Activated CD4-positive, alpha-beta T cell treated with anti-CD3 and anti-CD28 coated beads for 4 hours (primary cell): ENCODE measurements around the gene ARL6IP1.

Experiments
- DNase-seq, 2 donors: peaks; one replicate each; pipeline ENCODE4 v3.0.0-alpha.2; 2020

ARL6IP1 gene

DNA sequence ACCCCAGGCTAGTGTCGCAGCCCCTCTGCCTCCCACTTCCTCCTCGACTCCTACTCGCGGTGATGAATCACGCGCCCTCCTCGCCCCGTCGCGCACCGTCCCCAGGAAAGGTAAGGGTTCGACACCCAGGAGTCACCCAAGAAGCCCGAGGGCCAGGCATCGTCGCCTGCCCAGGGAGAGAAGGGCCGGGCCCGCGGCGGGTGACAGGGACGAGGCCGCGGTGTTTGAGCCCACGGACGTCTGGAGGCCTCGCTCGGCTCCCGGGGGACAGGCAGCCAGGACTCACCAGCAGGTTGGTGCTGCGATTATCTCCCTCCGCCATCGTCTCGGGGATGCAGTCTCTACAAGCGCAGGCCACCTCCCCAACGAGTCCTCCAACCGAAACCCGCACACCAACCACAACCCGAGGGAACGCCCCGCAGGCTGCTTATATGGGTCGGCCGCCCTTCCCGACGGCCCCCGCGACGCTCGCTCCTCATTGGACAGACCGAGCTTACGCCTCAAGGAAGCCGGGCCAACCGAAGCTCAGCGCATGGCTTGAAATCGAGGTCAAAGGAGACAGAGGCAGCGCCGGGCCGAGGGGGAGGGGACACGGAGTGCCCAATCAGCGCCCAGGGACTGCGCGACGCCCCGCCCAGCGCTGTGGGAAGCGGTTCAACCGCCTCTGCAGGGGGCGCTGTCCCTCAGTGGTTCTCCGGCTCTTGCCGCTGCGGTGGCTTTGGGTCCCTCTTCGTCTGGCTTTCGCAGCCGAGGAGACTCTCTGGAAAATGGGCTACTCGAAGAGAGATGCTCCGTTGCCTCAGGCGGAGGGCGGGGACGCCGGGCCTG lies at the start of gene ARL6IP1:
Gene ARL6IP1 (minus strand): TSS at position 405 of the 828 bp plus-strand sequence. CDS start 83 bp downstream, at position 322.
- peak; percentile 97 to 99 for DNase-seq

DNA sequence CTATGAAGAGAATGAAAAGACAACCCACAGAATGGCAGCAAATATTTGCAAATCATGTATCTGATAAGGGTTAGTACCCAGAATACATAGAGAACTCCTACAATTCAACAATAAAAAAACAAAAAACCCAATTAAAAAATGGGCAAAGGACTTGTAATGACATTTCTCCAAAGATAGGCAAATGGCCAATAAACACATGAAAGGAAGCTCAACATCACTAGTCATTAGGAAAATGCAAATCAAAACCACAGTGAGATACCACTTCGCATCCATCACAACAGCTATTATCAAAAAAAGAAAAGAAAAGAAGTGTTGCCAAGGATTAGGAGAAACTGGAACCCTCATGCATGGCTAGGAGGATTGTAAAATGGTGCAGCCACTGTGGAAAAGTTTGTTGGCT lies 45.1 kb upstream of the ARL6IP1 start:
- no peak for DNase-seq

DNA sequence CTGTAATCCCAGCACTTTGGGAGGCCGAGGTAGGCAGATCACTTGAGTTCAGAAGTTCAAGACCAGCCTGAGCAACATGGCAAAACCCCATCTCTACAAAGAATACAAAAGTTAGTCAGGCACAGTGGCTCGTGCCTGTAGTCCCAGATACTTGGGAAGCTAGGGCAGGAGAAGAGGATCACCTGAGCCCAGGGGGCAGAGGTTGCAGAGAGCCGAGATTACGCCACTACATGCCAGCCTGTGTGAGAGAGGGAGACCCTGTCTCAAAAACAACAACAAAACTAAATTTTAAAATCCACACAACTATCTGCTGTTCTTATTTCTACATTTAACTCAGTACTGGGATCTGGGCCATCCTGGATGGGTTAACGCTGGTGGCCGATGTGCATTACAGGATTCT lies 41.2 kb upstream of the ARL6IP1 start:
- no peak for DNase-seq

DNA sequence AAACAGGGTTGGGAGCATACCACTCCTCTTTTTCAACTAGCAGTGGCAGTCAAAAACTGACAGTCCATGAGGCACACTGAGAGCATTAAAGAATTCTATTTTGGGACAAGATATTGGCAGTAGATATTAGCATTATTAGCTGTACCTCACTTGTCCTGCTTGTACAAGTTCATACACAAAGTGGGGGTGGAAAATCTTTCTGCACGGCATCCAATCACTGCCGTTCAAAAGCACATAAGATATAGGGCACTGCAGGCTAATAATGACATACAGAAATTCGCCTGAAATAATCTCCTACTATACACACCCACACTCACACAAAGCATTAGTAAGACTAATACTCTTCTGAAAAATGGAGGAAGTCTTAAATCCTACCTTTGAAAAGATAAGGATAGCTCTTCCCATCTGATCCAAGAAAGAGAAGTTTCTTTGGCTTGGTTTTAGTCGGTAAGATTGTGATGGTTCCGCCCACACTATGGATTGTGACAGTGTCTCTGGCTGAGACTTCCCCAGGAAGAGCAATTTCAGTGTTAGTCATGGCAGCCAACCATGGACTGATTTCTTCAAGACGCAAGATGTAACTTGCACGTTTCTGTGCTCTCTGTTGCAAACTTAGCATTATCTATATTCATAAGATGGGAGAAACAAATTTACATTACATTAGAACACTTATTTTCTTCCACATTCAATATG lies 40.6 kb upstream of the ARL6IP1 start:
- no peak for DNase-seq

DNA sequence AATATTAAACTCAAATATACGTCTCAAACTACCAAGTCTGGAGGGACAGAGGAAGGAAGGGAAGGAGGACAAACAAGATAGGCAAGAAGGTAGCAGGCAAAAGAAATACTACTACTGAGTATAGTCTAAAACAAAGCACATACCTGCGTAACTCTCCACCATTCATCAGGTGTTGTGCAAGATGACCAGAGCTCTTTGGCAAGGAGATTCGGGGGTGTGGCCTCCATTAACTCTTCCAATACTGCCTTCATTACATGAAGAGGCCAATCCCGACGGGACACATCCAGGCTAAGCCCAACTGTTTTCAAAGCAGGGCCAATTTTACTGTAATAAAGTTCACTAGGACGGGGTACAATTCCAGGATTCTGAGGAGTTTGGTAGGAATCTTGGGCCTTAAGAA lies 38.2 kb upstream of the ARL6IP1 start:
- no peak for DNase-seq

DNA sequence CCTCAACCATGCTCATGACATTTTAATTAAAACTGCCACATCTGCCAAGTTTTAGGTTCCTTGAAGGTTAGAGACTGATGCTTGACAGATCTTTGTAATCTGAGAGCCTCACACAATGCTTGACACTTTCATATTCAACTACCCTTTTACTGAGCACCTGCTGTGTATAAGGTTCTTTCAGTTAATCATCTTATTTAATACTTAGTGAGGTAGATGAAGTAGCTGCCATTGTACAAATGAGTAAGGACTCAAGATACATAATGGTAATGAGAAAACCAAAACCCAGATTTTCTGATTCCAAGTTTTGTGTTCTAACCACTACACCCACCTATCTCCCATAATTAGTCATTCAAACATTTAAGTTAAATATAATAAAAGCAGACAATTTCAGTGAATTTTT lies 35.4 kb upstream of the ARL6IP1 start:
- DNase-seq = no peak

DNA sequence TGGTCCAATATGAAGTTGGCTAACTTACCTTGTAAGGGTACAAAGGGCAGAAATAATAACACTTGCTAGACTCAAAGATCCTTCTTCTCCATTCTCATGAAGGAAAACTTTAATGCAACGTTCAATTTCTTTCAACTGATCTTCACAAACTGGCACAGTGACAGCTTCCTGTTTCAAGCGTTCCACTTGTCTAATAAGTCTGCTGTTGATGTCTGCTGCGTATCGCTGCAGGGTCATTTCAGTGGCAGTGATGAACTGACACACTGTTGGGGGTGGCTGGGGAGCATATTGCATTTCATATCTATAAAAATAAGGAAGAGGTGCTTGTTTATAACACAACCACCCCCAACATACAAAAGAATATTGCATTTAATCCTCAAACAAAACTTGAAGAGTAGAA lies 33.5 kb upstream of the ARL6IP1 start:
- DNase-seq = no peak

DNA sequence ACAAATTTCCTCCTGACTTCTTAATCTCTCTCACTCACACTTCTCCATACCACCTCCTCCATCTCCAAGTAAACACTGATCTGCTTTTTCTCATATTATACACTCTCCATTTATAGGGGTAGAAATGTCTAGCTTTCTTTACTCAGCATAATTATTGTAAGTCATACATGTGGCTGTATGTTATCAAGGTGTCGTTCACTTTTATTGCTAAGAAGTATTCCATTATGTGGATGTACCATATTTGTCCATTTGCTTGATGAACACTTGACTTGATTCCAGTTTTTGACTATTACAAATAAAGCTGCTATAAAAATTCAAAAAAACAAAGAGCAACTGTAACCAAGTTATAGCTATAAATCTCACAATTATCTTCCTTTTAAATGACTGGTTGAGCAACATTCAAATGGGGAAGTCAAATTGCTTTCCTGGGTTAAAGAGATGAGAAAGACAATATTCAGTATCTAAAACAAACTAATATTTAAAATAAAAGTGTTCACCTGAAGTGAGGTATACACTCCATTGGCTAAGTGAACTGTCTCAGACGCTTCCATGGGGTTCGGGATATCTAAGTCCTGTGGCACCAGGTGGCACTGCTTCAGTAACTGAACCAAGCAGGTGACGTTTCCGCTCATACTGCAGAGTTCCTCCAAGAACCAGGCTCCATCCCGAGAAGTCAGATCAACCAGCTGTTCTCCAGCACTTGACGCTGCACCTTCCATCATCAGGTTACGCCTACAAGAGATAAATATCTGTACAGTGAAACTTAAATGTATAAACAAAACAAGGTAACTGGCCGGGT lies 32.6 kb upstream of the ARL6IP1 start:
- DNase-seq = no peak

DNA sequence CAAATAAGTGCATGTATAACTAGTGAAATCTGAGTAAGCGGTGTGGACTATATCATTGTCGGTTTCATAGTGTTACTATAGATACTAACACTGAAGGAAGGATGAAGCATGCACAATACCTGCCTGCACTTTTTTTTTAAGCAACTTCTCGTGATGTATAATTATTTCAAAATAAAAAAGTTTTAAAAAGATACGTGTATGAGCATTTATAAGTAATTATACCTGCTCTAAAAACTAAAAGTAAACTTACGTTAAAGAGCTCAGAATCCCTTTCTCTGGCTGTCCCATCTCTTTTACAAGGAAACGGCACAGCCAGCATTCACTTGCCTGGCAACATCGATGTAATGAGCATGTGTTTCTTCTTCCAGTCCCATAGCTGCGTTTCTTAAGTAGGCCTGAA lies 31.3 kb upstream of the ARL6IP1 start:
- DNase-seq = no peak

DNA sequence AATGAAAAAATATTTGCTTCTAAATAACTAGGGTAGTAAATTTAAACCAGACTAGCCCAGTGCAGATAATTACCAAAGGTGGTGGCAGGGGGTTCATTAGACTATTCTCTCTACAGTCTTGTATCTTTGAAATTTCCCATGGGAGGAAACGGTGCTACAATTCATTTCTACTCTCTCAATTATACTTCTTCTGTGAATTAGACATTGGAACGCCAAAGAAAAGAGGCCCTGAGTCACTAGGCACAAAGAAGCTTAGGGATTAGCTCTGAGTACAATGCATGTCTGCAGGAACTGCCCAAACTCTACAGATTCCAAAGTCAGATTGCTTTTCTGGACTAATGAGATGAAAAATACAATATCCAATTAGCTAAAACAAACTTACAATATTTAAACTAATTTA lies 30.7 kb upstream of the ARL6IP1 start:
- DNase-seq = no peak

DNA sequence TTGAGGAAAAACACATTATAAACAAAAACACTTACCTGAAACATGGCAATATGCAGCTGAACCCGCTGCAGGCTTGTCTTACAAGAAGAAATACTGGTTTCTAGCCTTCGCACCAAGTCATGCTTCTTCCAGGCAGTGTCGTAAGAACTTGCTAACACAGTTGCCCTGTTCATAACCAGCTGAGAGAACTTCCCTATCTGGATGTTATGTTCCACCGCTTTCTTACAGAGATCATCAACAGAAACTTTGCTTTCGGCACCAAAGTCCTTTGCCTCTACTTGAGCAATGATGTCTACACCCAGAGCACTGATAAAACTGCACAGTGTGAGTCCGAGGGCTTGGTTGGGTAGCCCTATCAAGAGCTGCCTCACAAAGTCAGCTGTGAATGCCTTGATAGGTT lies 27.9 kb upstream of the ARL6IP1 start:
- no peak for DNase-seq

DNA sequence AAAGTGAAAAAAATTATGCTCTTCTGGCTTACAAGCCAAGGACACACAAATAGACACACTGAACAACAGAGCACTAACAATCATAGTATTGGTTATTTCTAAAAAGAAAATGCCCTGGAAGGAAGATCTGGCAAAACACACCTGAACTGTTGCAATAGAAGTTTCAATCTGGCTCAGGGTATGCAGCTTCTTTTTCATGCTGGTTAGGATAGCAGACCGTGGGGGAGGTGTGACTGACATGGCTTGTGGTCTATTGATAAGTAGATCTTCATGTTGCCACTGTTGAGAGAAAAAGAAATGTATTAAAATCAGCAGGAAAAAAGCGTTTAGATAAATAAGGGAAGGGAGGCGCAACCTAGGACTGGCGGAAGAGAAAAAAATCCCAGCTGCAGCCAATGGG lies 26.5 kb upstream of the ARL6IP1 start:
- DNase-seq = no peak

DNA sequence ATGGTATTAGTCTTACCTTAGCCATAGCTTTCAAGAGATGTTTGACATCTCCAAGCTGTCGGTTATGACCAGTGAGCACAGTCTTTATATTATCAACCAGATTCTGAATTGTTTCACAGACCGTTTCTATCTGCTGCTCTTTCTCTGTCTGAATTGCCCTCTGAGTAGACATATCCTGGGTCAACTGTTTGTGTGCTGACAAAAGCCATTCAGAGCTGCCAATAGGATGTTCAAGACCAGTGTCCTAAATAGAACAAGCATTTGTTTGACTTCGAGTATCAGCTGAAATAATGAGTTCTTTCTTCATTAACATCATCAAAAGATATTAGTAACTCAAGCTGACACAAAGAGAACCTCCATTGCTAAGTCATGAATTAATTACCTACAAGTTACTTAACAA lies 14.9 kb upstream of the ARL6IP1 start:
- no peak for DNase-seq

DNA sequence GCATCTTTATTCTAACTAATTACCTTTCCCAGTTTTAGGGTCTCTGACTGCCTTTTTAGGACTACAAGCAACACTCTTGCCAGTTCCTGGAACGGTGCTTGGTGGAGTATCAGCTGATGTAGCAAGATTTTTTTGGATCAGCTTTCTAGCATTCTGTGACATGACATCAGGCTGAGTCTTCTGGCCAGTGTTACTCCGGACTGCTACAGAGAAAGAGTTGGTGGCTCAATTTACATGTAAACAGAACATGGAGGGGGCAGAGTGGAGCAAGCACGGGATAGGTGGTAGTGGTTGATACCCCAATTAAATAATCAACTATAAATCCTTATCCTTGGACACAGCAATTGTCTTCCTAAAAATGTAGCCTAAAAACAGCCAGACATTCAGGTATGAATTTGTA lies 10.6 kb upstream of the ARL6IP1 start:
- no peak for DNase-seq

DNA sequence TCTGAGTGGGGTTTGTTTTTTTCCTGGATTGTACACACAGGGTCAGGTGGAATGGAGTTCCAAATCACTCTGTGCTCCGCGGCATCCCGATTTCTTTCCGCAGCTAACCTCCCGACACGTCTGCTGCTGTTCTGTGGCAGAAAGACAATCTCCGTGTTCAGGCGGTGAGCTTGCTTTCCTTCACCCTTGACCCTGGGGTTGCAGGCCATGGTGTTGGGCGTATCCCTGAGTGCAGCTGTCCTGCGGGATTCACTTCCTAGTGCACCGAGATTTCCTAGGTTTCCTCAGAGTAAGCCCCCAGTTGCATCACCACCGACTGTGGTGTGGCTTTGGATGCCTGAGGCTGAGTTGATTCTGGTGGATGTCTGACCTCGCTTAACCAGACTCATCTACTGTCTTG lies 7.8 kb upstream of the ARL6IP1 start:
- DNase-seq = no peak

DNA sequence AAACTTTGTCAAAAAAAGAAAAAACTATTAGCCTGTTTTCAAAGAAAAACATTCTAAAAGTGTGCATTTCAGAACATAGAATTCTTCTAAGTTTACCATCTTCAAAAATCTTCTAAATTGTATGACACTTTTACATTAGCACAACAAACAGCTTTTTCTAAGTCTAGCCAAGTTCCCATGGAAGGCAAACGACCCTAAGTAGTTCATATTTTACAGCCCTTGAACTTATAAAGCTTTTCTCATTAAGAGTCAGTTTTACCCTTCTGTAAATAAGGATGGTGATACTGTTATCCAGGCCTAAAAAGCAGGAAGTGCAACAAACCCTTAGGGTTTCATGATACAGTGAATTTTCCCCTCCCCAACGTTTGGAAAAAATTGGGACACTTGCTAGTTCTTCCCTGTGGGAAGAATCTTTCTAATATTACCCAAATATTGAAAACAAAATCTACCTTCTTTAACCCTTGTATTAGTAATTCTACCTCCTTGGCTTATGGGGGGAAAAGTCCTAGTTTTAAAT lies 4.0 kb upstream of the ARL6IP1 start:
- DNase-seq = no peak

DNA sequence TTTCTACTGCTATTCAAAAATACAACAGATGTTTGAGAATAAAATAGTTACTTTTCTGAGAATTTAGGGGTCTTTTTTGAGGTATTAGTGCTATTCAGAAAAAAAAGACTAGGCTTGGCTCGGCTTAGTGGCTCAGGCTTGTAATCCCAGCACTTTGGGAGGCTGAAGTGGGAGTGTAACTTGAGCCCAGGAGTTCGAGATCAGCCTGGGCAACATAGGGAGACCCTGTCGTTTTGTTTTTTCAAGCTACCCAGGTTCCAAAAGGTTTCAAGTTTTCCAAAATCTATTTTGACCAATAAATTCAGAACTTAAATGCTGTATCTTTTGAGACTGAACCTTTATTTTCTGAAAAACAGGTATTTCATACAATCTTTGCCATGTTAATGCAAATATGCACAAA lies 3.2 kb upstream of the ARL6IP1 start:
- DNase-seq = no peak

DNA sequence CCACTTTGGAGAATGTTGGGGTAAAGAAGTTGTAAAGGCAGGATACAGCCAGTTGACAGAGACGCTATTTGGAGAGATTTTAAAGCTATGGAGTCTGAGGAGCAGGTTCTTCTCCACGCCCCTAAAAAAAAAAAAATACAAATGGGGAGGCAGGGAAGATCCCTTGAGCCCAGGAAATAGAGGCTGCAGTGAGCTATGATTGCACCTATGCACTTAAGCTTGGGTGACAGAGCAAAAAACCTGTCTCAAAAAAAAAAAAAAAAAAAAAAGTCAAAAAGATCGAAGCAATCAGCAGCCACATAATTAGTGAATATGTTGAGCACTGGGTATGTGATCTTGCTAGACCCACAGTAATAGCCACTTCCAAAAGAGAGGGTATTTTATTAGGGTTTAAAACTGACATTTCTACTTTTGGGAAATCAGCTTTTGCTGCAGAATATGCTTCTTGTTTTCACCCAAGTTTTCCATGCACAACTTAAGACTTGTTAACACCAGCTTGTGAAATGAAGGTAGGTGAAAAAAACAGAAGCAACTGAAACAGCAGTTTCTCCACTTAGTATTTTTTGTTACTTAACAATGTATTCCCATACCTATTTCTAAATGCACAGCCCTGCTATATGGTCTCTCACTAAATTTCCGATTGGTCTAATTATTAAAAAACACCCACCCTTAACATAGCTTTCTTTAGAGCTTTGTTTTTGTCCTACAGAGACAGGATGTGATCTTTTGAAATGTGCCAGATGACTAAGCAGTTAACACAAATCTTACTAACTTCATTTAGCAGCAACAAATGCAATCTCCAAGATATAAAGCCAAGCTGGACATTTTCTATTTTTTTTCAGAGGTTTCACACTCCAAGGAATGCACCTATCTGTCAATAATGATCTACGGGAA lies 2.5 kb upstream of the ARL6IP1 start:
- no peak for DNase-seq

DNA sequence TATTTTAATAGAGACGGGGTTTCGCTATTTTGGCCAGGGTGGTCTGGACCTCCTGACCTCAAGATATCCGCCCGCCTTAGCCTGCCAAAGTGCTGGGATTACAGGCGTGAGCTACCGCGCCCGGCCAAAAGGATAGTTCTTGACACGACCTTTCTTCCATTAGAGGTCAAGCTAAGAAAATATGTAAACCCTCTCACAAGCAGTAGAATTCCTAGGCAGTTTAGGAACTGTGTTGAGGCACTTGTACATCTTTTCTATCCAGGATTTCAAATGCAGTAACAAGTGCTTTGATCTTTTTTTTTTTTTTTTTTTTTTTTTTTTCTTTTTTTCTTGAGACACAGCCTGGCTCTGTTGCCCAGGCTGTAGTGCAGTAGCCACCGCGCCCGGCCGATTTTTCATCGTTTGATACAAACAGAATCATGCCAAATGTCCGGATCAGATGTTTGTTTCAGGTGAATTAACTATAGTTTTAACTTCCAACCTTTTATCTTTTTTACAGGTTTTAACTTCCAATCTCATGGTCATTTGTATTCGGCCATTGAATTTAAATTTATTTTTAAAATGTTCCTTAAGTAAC lies 1.5 kb upstream of the ARL6IP1 start:
- DNase-seq = no peak

DNA sequence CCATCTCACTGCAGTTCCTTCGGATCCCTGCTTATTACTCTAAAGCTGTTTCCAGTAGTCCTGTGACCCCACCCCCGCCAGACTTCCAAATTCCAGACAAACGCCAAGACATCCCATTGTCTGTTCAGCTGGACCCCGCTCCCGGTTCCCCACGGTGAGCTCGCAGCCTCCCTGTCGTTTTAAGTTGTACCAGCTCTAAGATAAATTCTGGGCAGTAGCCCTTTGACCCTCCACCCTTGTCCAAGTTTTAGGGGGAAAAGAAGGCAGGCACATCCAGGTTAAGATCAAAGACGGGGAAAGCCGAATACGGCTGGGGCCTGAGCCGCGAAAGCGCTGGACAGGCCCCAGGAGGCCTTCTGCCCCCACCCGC lies 589 bp downstream of the ARL6IP1 start:
- DNase-seq = no peak

DNA sequence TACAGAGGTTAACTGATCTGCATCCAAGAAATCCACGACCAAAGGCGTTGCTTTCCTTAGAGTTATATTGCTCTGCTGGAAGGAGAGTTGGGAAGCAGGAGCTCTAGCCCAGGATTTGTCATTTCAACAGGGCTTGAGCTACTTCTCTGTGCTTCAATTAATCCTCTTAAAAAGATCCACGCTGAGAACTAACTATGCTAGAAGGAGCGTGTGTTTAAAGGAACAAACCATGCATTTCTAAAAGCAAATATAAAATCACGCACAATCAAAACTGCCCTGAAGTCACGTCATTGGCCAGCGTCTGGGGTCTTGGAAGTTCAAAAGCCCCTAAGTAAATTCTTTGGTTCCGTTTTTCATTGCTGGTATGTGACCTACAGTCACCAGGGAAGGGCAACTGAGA lies 1.1 kb downstream of the ARL6IP1 start:
- DNase-seq = no peak

DNA sequence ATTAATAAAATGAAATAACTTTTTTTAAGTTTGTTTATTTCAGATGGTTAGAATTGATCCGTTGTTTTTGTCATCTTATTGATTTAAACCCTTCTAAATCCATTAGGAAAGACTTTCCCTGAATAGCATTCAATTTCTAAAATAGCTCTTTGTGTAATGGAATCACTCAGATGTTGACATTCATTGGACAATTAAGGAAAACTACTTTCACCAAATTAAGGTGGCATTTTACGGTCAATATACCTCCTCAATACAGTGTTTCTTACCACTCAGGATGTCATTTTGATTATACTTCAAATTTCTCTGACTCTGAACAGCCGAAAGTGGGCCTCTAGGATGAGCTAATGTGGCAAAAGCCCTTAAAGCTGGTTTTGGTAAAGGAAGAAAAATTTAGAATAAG lies 1.8 kb downstream of the ARL6IP1 start:
- DNase-seq = no peak
